CD4-positive, CD25-positive, alpha-beta regulatory T cell (primary cell): Measurements from ENCODE around the gene B4GALT1. TPM values are rescaled to one million over a fixed set of nuclear protein-coding genes. Genes with fewer than 3 reads are reported as not detected.

ENCODE experiments used
- ATAC-seq, 2 donors: fragments of 150-1000 bp; cut with Tn5 transposase; one replicate each; pipeline ENCODE4 v1.10.0; 2021; ENCODE audit warnings: low read depth in 2 of 2, moderate number of reproducible peaks in 2 of 2, moderate library complexity in 1 of 2
- DNase-seq, 3 donors: peaks; one replicate each; pipeline versions ENCODE4 v3.0.0 to v3.0.0-alpha.2; 2012 to 2022; ENCODE audit warnings: mixed read lengths in 1 of 3
- H3K27ac ChIP-seq: one replicate; pipeline ENCODE4 v1.7.0; 2013; ENCODE audit warnings: mild to moderate bottlenecking, low read length; ENCODE audit not compliant: insufficient read depth, poor library complexity, severe bottlenecking
- H3K27me3 ChIP-seq: one replicate; pipeline ENCODE4 v1.7.0; 2013; ENCODE audit warnings: low read length; ENCODE audit not compliant: control insufficient read depth, insufficient read depth
- H3K36me3 ChIP-seq: one replicate; pipeline ENCODE4 v1.7.0; 2013; ENCODE audit warnings: mild to moderate bottlenecking, low read length, moderate library complexity; ENCODE audit not compliant: control insufficient read depth, insufficient read depth
- H3K4me1 ChIP-seq: 2 replicates; pipeline ENCODE4 v1.7.0; 2013; ENCODE audit warnings: mild to moderate bottlenecking, low read length; ENCODE audit not compliant: insufficient read depth, control insufficient read depth, poor library complexity, severe bottlenecking
- H3K4me3 ChIP-seq: one replicate; pipeline ENCODE4 v1.7.0; 2013; ENCODE audit warnings: low read depth, mild to moderate bottlenecking, low read length, moderate library complexity
- H3K9me3 ChIP-seq, 2 experiments: 1 replicate in 1 of 2; 2 replicates in 1 of 2; pipeline ENCODE4 v1.7.0; 2013; ENCODE audit warnings: low read length in 2 of 2, mild to moderate bottlenecking in 1 of 2, moderate library complexity in 1 of 2; ENCODE audit not compliant: control insufficient read depth in 2 of 2
- H3K27ac Mint-ChIP-seq, 3 donors: one replicate each; pipeline ENCODE4 v1.8.0; 2020 to 2022; ENCODE audit warnings: mild to moderate bottlenecking in 3 of 3, mixed read lengths in 3 of 3, moderate library complexity in 2 of 3
- H3K27me3 Mint-ChIP-seq: one replicate; pipeline ENCODE4 v1.8.0; 2022; ENCODE audit warnings: mild to moderate bottlenecking, mixed read lengths
- H3K36me3 Mint-ChIP-seq: one replicate; pipeline ENCODE4 v1.8.0; 2020; ENCODE audit warnings: mixed read lengths
- H3K4me1 Mint-ChIP-seq, 4 donors: one replicate each; pipeline ENCODE4 v1.8.0; 2020 to 2022; ENCODE audit warnings: mixed read lengths in 4 of 4, mild to moderate bottlenecking in 1 of 4
- H3K4me3 Mint-ChIP-seq, 4 donors: one replicate each; pipeline ENCODE4 v1.8.0; 2020 to 2022; ENCODE audit warnings: mild to moderate bottlenecking in 4 of 4, mixed read lengths in 4 of 4, moderate library complexity in 3 of 4
- H3K9me3 Mint-ChIP-seq, 7 donors: one replicate each; pipeline ENCODE4 v1.8.0; 2020 to 2022; ENCODE audit warnings: mixed read lengths in 7 of 7, mild to moderate bottlenecking in 3 of 7, moderate library complexity in 2 of 7
- polyA plus RNA-seq, 4 donors: library from polyadenylated mRNA; unstranded; fragments of 300-500 nt; fragmentation: Illumina TruSeq; gene quantifications; one replicate each; pipeline ENCODE4 v1.2.3, GENCODE V29; 2021
- total RNA-seq: library from RNA; stranded (reverse); gene quantifications from one replicate; pipeline ENCODE4 v1.2.3, GENCODE V29; 2022

Gene B4GALT1
- total and polyA plus RNA-seq, 5 donors from 2014 or later = 18.8 to 87.8 (median 20.8) TPM

DNA sequence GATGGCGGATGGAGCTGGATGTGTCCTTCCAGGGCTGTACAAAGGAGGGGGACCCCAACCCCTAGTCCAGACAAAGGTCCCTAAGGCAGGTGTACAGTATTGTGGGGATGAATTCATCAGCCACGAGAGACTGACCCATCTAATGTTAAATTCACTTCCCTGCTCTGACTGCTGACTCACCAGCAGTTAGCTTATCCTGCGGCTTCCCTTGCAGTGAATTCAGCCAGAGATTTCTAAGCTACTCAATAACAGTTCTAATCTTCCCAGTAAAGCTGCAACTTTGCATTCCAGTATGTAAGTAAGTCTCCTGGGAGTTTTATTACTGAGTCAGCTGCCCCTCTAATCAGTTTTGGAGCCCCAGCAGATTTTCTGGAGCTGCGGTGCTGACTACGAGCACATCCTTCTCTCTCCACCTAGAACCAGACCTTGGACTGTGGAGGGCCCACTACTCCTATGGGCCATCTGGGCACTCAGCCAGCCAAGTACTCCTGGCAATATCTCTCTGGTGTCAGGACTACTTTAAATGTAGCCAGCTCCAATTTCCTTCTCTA lies 16.1 kb downstream of the B4GALT1 start:
- Histone ChIP-seq H3K9me3 (no peaks in the 10 kb centered on the region), H3K36me3 (peaks cover 2% of the 10 kb centered on the region), H3K27ac (no peak overlapping the region), H3K27me3 (no peaks in the 10 kb centered on the region), H3K4me1 (peaks cover 33% of the 10 kb centered on the region), H3K4me3 (no peak overlapping the region)
- peaks cover 0 to 7% (median 0%) of the 10 kb centered on the region in 7 donors for H3K9me3 Mint-ChIP-seq
- H3K27ac Mint-ChIP-seq = peak overlapping the region in 2 of 3 donors; percentile 21 to 78
- H3K36me3 Mint-ChIP-seq = peaks cover 5% of the 10 kb centered on the region
- peak overlapping the region in 1 of 4 donors; percentile 82 for H3K4me3 Mint-ChIP-seq
- DNase-seq = no peak
- ATAC-seq = no peak
- H3K27me3 Mint-ChIP-seq = no peaks in the 10 kb centered on the region
- H3K4me1 Mint-ChIP-seq = peaks cover 53 to 95% (median 66%) of the 10 kb centered on the region in 4 donors

DNA sequence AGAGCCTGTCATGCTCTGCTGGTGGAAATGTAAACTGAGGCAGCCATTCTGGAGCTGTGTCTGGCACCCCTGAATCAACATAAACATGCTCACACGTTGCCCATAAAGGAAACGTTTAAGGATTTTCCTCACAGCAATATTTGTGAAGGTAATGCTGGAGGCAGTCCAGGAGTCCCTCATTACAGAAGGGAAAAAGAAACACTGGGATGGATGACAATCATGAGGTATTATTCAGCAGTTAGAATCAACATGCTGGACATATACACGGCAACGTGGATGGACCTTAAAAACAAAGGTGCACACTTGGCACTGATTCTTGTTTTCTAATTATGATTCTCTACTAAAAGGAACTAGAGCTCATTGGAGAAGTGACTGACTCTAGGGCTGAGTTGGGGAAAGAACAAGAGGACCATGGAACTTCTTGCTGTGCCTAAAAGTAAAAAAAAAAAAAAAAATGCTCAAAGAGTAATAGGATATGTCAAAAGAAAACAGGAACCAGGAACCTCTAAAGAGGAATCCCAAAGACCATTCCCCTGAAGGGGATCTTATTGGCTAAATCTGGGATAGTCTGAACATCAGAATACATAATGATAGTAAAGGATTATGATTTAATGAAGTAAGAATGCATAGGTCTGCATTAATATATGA lies 18.6 kb downstream of the B4GALT1 start:
- DNase-seq (no peak), ATAC-seq (no peak)
- Histone ChIP-seq H3K4me1 (peaks cover 48% of the 10 kb centered on the region), H3K36me3 (peaks cover 2% of the 10 kb centered on the region), H3K9me3 (no peaks in the 10 kb centered on the region), H3K4me3 (no peak overlapping the region), H3K27me3 (no peaks in the 10 kb centered on the region), H3K27ac (no peak overlapping the region)
- Mint-ChIP-seq H3K9me3 (peaks cover 0 to 5% (median 0%) of the 10 kb centered on the region in 7 donors), H3K4me3 (no peak overlapping the region), H3K27ac (peak overlapping the region in 1 of 3 donors; percentile 38), H3K4me1 (peaks cover 30 to 96% (median 61%) of the 10 kb centered on the region in 4 donors), H3K27me3 (no peaks in the 10 kb centered on the region), H3K36me3 (peaks cover 3% of the 10 kb centered on the region)

DNA sequence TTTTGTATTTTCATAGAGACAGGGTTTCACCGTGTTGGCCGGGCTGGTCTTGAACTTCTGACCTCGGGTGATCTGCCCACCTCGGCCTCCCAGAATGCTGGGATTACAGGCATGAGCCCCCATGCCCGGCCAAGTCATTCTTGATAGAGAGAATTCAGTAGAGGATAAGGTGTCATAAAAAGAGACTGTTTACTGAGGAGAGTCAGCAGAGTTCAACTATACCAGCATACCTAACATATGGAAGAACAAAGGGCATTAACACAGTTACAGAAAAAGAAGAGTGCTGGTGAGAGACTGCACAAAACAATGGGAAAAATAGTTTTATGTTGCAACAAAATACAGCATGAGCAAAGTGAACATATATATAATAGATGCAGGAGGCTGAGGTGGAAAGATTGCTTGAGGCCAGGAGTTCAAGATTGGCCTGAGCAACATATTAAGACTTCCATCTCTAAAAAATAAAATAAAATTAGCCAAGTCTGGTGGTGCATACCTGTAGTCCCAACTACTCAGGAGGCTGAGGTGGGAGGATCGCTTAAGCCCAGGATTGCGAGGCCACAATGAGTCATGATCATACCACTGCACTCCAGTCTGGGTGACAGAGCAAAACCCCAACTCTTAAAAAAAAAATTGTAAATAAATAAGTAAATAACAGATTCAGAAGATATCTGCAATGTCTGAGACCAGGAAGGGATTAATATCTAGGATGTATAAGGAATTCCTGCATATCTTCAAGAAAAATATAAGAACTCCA lies 19.5 kb downstream of the B4GALT1 start:
- Histone ChIP-seq H3K4me1 (peaks cover 48% of the 10 kb centered on the region), H3K9me3 (no peaks in the 10 kb centered on the region), H3K36me3 (peaks cover 2% of the 10 kb centered on the region), H3K27me3 (no peaks in the 10 kb centered on the region), H3K27ac (no peak overlapping the region), H3K4me3 (no peak overlapping the region)
- Mint-ChIP-seq H3K27me3 (no peaks in the 10 kb centered on the region), H3K9me3 (peaks cover 0 to 3% (median 0%) of the 10 kb centered on the region in 7 donors), H3K4me3 (no peak overlapping the region), H3K27ac (peak overlapping the region in 2 of 3 donors; percentile 75 to 84), H3K4me1 (peaks cover 30 to 95% (median 60%) of the 10 kb centered on the region in 4 donors), H3K36me3 (peaks cover 3% of the 10 kb centered on the region)
- DNase-seq (no peak), ATAC-seq (no peak)

DNA sequence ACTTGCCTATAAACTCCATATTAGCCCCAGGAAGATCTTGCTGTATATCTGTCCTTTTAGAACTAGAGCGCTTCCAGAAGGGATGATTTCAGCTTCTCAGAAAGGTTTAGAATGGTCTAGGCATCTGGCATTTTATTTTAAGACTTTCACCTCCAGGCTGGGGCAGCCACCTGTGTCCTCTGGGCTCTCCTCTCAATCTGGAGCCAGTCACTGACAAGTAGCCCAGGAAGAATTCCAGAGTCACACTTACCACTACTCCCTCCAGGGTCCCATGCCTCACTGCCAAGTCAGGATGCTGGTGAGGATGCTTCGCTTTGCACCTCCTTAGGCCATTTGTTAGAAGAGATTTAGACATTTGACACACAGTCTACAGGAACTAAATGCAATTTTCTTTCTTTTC lies 20.8 kb downstream of the B4GALT1 start:
- peaks cover 10% of the 10 kb centered on the region for H3K36me3 Mint-ChIP-seq
- Histone ChIP-seq H3K4me1 (peaks cover 52% of the 10 kb centered on the region), H3K36me3 (peaks cover 2% of the 10 kb centered on the region), H3K4me3 (no peak overlapping the region), H3K27ac (no peak overlapping the region), H3K9me3 (no peaks in the 10 kb centered on the region), H3K27me3 (no peaks in the 10 kb centered on the region)
- H3K27me3 Mint-ChIP-seq = no peaks in the 10 kb centered on the region
- H3K27ac Mint-ChIP-seq = peak overlapping the region in 1 of 3 donors; percentile 75
- DNase-seq (no peak), ATAC-seq (no peak)
- H3K4me1 Mint-ChIP-seq = peaks cover 34 to 95% (median 61%) of the 10 kb centered on the region in 4 donors
- H3K9me3 Mint-ChIP-seq = peaks cover 0 to 2% (median 0%) of the 10 kb centered on the region in 7 donors
- no peak overlapping the region for H3K4me3 Mint-ChIP-seq

DNA sequence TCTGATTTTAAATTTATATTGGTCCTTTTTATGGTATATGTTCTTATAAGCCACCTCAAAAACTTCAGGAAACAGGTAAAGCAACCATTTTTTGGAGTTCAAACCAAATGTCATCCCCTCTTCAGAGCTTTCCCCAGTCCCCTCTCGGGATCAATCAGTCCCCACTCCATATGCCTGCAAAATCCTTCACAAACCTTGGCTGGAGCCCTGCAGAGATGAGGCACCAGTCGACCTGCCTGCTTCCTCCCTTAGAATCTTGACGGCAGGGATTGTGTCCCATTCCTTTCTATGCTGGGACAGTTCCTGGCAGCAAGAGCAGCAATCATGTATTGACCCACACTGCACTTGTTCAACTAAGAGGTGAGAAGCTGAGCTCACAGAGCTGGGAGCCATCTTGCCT lies 22.6 kb downstream of the B4GALT1 start:
- H3K4me3 Mint-ChIP-seq = peak overlapping the region; percentile 29 to 84 (median 72)
- no peak overlapping the region for H3K4me3 ChIP-seq
- H3K27me3 Mint-ChIP-seq = no peaks in the 10 kb centered on the region
- H3K27me3 ChIP-seq = no peaks in the 10 kb centered on the region
- H3K27ac ChIP-seq = no peak overlapping the region
- DNase-seq = no peak
- H3K4me1 ChIP-seq = peaks cover 63% of the 10 kb centered on the region
- peaks cover 2% of the 10 kb centered on the region for H3K36me3 ChIP-seq
- H3K9me3 ChIP-seq = no peaks in the 10 kb centered on the region
- no peak for ATAC-seq
- H3K4me1 Mint-ChIP-seq = peaks cover 27 to 97% (median 61%) of the 10 kb centered on the region in 4 donors
- H3K9me3 Mint-ChIP-seq = peaks cover 0 to 2% (median 0%) of the 10 kb centered on the region in 7 donors
- H3K27ac Mint-ChIP-seq = peak overlapping the region; percentile 82 to 90 (median 84)
- H3K36me3 Mint-ChIP-seq = peaks cover 15% of the 10 kb centered on the region

DNA sequence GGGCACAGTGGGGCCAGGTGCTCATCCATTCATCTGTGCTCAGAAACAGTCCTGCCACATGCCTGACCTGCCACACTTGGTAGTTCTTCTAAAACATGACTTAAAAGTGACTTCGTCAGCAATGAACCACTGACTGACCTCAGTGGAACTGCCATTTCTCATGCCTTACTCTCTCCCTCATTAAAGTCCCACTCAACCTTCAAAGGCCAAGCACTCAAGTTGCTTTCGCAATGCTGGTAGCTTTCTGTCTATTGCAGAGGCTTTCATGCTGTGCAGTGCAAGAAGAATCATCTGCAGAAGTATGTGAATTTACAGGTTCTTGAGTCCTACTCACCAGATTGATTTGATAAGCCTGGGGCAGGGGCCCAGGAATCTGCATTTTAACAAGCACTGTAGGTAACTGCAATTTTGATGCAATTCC lies 23.9 kb downstream of the B4GALT1 start:
- H3K4me3 Mint-ChIP-seq = peak overlapping the region; percentile 6 to 78 (median 52)
- ATAC-seq = no peak
- Histone ChIP-seq H3K27ac (peak overlapping the region; percentile 17), H3K9me3 (no peaks in the 10 kb centered on the region), H3K36me3 (peaks cover 2% of the 10 kb centered on the region), H3K4me3 (peak overlapping the region; percentile 60), H3K27me3 (no peaks in the 10 kb centered on the region), H3K4me1 (peaks cover 66% of the 10 kb centered on the region)
- H3K27ac Mint-ChIP-seq = peak overlapping the region; percentile 68 to 93 (median 74)
- H3K4me1 Mint-ChIP-seq = peaks cover 21 to 97% (median 67%) of the 10 kb centered on the region in 4 donors
- H3K9me3 Mint-ChIP-seq = peaks cover 0 to 2% (median 0%) of the 10 kb centered on the region in 7 donors
- H3K36me3 Mint-ChIP-seq = peaks cover 27% of the 10 kb centered on the region
- peak in 1 of 3 donors; percentile 43 for DNase-seq
- no peaks in the 10 kb centered on the region for H3K27me3 Mint-ChIP-seq

DNA sequence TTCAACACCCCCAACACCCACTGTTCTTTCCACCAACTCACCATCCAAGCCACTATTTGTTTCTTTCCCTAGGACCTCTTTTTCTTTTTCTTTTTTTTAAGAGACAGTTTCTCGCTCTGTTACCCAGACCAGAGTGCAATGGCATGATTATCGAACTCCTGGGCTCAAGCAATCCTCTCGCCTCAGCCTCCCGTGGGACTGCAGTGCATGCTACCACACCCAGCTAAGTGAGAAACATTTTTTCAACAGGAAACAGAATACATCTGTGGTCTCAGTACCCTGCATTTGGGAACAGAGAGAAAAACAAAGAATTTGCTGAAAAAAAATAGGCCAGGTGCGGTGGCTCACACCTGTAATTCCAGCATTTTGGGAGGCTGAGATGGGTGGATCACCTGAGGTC lies 24.6 kb downstream of the B4GALT1 start:
- peak in 1 of 3 donors; percentile 73 for DNase-seq
- H3K27me3 ChIP-seq = no peaks in the 10 kb centered on the region
- H3K4me1 ChIP-seq = peaks cover 70% of the 10 kb centered on the region
- H3K4me1 Mint-ChIP-seq = peaks cover 21 to 97% (median 66%) of the 10 kb centered on the region in 4 donors
- H3K27me3 Mint-ChIP-seq = no peaks in the 10 kb centered on the region
- peaks cover 0 to 2% (median 0%) of the 10 kb centered on the region in 7 donors for H3K9me3 Mint-ChIP-seq
- peaks cover 27% of the 10 kb centered on the region for H3K36me3 Mint-ChIP-seq
- peak overlapping the region; percentile 93 to 98 (median 95) for H3K27ac Mint-ChIP-seq
- H3K4me3 Mint-ChIP-seq = peak overlapping the region; percentile 70 to 86 (median 74)
- peak in 1 of 2 donors; percentile 57 for ATAC-seq
- H3K9me3 ChIP-seq = no peaks in the 10 kb centered on the region
- peak overlapping the region; percentile 53 for H3K4me3 ChIP-seq
- H3K36me3 ChIP-seq = no peaks in the 10 kb centered on the region
- H3K27ac ChIP-seq = peak overlapping the region; percentile 37
